Measurements from ENCODE around the gene CTSE. TPM values are rescaled to one million over a fixed set of nuclear protein-coding genes. Genes with fewer than 3 reads are reported as not detected.

The CTSE gene
- total and polyA plus RNA-seq, 2 of the 8 experiments (the other 6 are each of a cell fraction or from before 2014, with no cell fraction given) = 0.03 TPM; not detected in 1

- TF ChIP-seq, protein P1, sequence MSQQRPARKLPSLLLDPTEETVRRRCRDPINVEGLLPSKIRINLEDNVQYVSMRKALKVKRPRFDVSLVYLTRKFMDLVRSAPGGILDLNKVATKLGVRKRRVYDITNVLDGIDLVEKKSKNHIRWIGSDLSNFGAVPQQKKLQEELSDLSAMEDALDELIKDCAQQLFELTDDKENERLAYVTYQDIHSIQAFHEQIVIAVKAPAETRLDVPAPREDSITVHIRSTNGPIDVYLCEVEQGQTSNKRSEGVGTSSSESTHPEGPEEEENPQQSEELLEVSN (IDR thresholded peaks at IDR 0.05) = no peak
- TF ChIP-seq SRF (IDR thresholded peaks at IDR 0.05; ENCODE audit: low read depth, low read length) = no peak
- TF ChIP-seq RNF2 (IDR thresholded peaks at IDR 0.05; ENCODE audit: borderline replicate concordance, low read depth, low read length, missing control alignments, poor library complexity, severe bottlenecking) = no peak
- TF ChIP-seq, protein P2, sequence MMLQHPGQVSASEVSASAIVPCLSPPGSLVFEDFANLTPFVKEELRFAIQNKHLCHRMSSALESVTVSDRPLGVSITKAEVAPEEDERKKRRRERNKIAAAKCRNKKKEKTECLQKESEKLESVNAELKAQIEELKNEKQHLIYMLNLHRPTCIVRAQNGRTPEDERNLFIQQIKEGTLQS (IDR thresholded peaks at IDR 0.05; ENCODE audit: insufficient read depth, low read depth, low read length) = no peak
- TF ChIP-seq SUZ12 (IDR thresholded peaks at IDR 0.05; ENCODE audit: low read length) = no peak
- no peak for TF ChIP-seq JUND (IDR thresholded peaks at IDR 0.05; ENCODE audit: low read length)
These were observed 35.7 kb upstream of the CTSE start (continued) for GRCh38 chr1:206059355-206059915.

Measured in H1 (cell line).